Activated T-cell treated with anti-CD3 and anti-CD28 coated beads, Interleukin-2, amount 50 U/mL, for 48 hours (primary cell): Measurements from ENCODE around the gene RPL38.

Experiments used
- DNase-seq, 2 experiments: peaks; one replicate each; pipeline ENCODE4 v3.0.0-alpha.2; 2020

RPL38 gene

GRCh38 chr17:74228306-74228978, 25.0 kb downstream of the RPL38 start:
- DNase-seq = no peak

- DNase-seq = no peak
These were observed 27.4 kb downstream of the RPL38 start for GRCh38 chr17:74230896-74231295.

GRCh38 chr17:74231928-74232907, 28.7 kb downstream of the RPL38 start:
- no peak for DNase-seq

- no peak for DNase-seq
These were observed 30.5 kb downstream of the RPL38 start for GRCh38 chr17:74233937-74234336.

- no peak for DNase-seq
These were observed 31.0 kb downstream of the RPL38 start for GRCh38 chr17:74234486-74234885.

- DNase-seq = no peak
These were observed 31.6 kb downstream of the RPL38 start for GRCh38 chr17:74235040-74235581.

- DNase-seq = no peak
These were observed 32.5 kb downstream of the RPL38 start for GRCh38 chr17:74235911-74236371.

GRCh38 chr17:74237321-74237720, 33.8 kb downstream of the RPL38 start:
- no peak for DNase-seq

GRCh38 chr17:74239172-74239571, 35.7 kb downstream of the RPL38 start:
- DNase-seq = no peak

- DNase-seq = no peak
These were observed 37.2 kb downstream of the RPL38 start for GRCh38 chr17:74240618-74241205.

GRCh38 chr17:74241431-74241830, 38.0 kb downstream of the RPL38 start:
- no peak for DNase-seq

- DNase-seq = no peak
These were observed 38.4 kb downstream of the RPL38 start for GRCh38 chr17:74241847-74242246.

- no peak for DNase-seq
These were observed 39.7 kb downstream of the RPL38 start for GRCh38 chr17:74243013-74243755.

- no peak for DNase-seq
These were observed 40.6 kb downstream of the RPL38 start for GRCh38 chr17:74244128-74244527.

GRCh38 chr17:74244548-74244947, 41.1 kb downstream of the RPL38 start:
- no peak for DNase-seq

- no peak for DNase-seq
These were observed 41.8 kb downstream of the RPL38 start for GRCh38 chr17:74245145-74245831.

GRCh38 chr17:74245871-74246270, 42.4 kb downstream of the RPL38 start:
- DNase-seq = no peak

GRCh38 chr17:74249590-74250270, 46.3 kb downstream of the RPL38 start:
- DNase-seq = no peak

- DNase-seq = no peak
These were observed 47.0 kb downstream of the RPL38 start for GRCh38 chr17:74250324-74250995.

- no peak for DNase-seq
These were observed 47.6 kb downstream of the RPL38 start for GRCh38 chr17:74251051-74251450.

- no peak for DNase-seq
These were observed 48.1 kb downstream of the RPL38 start for GRCh38 chr17:74251569-74251968.
